Fibroblast of gingiva (primary cell): ENCODE results near the gene FNDC5.

Source experiments
- DNase-seq: peaks from one replicate; pipeline ENCODE4 v3.0.0-alpha.2; 2011; ENCODE audit warnings: low read depth

Gene FNDC5

GRCh38 chr1:32864375-32865019, 6.2 kb downstream of the FNDC5 start:
- DNase-seq = no peak

- no peak for DNase-seq
Measured at GRCh38 chr1:32863881-32864245, 6.8 kb downstream of the FNDC5 start.

- no peak for DNase-seq
Measured at GRCh38 chr1:32863218-32863880, 7.4 kb downstream of the FNDC5 start.

- DNase-seq = peak; percentile 19
Measured at GRCh38 chr1:32861904-32862695, 8.6 kb downstream of the FNDC5 start.

- DNase-seq = no peak
Measured at GRCh38 chr1:32860566-32860965, 10.1 kb downstream of the FNDC5 start.

GRCh38 chr1:32859915-32860314, 10.8 kb downstream of the FNDC5 start:
- no peak for DNase-seq

- DNase-seq = no peak
Measured at GRCh38 chr1:32858791-32859190, 11.9 kb downstream of the FNDC5 start.

GRCh38 chr1:32858136-32858535, 12.6 kb downstream of the FNDC5 start:
- DNase-seq = no peak

GRCh38 chr1:32855861-32856617, 14.7 kb downstream of the FNDC5 start:
- no peak for DNase-seq

- no peak for DNase-seq
Measured at GRCh38 chr1:32848354-32849063, 22.2 kb downstream of the FNDC5 start.

GRCh38 chr1:32831878-32832277, 38.8 kb downstream of the FNDC5 start:
- DNase-seq = no peak

- DNase-seq = no peak
Measured at GRCh38 chr1:32830092-32830852, 40.4 kb downstream of the FNDC5 start.

GRCh38 chr1:32828341-32828740, 42.4 kb downstream of the FNDC5 start:
- DNase-seq = no peak

GRCh38 chr1:32825181-32825580, 45.5 kb downstream of the FNDC5 start:
- DNase-seq = no peak

GRCh38 chr1:32818804-32819541, 51.7 kb downstream of the FNDC5 start:
- DNase-seq = no peak

GRCh38 chr1:32817815-32818786, 52.6 kb downstream of the FNDC5 start:
- DNase-seq = peak; percentile 67

- DNase-seq = peak; percentile 98
Measured at GRCh38 chr1:32817159-32817814, 53.4 kb downstream of the FNDC5 start, which contains the start of the genes S100PBP and YARS1. Gene S100PBP (plus strand): TSS chr1:32817653. CDS start chr1:32826100, 8,447 bp downstream. Gene YARS1 (minus strand): TSS chr1:32817358. CDS start chr1:32817244, 114 bp downstream.

- DNase-seq = peak; percentile 26
Measured at GRCh38 chr1:32816676-32817158, 54.0 kb downstream of the FNDC5 start.
